Mesendoderm (in vitro differentiated cells): ENCODE measurements around the gene PDZD2.

Source experiments
- DNase-seq: peaks from one replicate; pipeline ENCODE4 v3.0.0; 2013
- H2AK5ac ChIP-seq: 2 replicates; pipeline ENCODE4 v1.6.1; 2013; ENCODE audit warnings: low read length, inconsistent platforms
- H2BK120ac ChIP-seq: 2 replicates; pipeline ENCODE4 v1.6.1; 2013; ENCODE audit warnings: low read depth, mild to moderate bottlenecking, low read length, moderate library complexity, mixed read lengths
- H2BK15ac ChIP-seq: replicated peaks from 2 replicates; pipeline ENCODE4 v1.6.1; 2013; ENCODE audit warnings: low read depth, mild to moderate bottlenecking, moderate library complexity
- H2BK5ac ChIP-seq: 2 replicates; pipeline ENCODE4 v1.6.1; 2013; ENCODE audit warnings: low read length, inconsistent platforms
- H3K18ac ChIP-seq: 2 replicates; pipeline ENCODE4 v1.6.1; 2013; ENCODE audit warnings: mild to moderate bottlenecking, low read length, mixed read lengths
- H3K23ac ChIP-seq: one replicate; pipeline ENCODE4 v1.6.1; 2013; ENCODE audit warnings: low read length
- H3K27ac ChIP-seq: 2 replicates; pipeline ENCODE4 v1.5.1; 2013; ENCODE audit warnings: low read depth, mild to moderate bottlenecking, inconsistent platforms, low read length, moderate library complexity
- H3K27me3 ChIP-seq: 2 replicates; pipeline ENCODE4 v1.6.1; 2013; ENCODE audit warnings: low read length, control low read depth, mild to moderate bottlenecking, inconsistent platforms; ENCODE audit not compliant: insufficient read depth, poor library complexity
- H3K36me3 ChIP-seq: 2 replicates; pipeline ENCODE4 v1.6.1; 2013; ENCODE audit warnings: low read length, inconsistent platforms; ENCODE audit not compliant: control insufficient read depth, insufficient read depth
- H3K4ac ChIP-seq: one replicate; pipeline ENCODE4 v1.6.1; 2013; ENCODE audit warnings: low read depth, mild to moderate bottlenecking, low read length, moderate library complexity
- H3K4me1 ChIP-seq: 2 replicates; pipeline ENCODE4 v1.6.1; 2013; ENCODE audit warnings: low read depth, low read length, inconsistent platforms; ENCODE audit not compliant: control insufficient read depth
- H3K4me2 ChIP-seq: 2 replicates; pipeline ENCODE4 v1.6.1; 2013; ENCODE audit warnings: low read length
- H3K4me3 ChIP-seq: 2 replicates; pipeline ENCODE4 v1.5.1; 2013; ENCODE audit warnings: mild to moderate bottlenecking, low read length
- H3K56ac ChIP-seq: one replicate; pipeline ENCODE4 v1.6.1; 2013; ENCODE audit warnings: low read length
- H3K79me1 ChIP-seq: 2 replicates; pipeline ENCODE4 v1.6.1; 2013; ENCODE audit warnings: low read length, inconsistent platforms
- H3K79me2 ChIP-seq: 2 replicates; pipeline ENCODE4 v1.6.1; 2013; ENCODE audit warnings: mild to moderate bottlenecking, low read length; ENCODE audit not compliant: control insufficient read depth, insufficient read depth
- H3K9ac ChIP-seq: 2 replicates; pipeline ENCODE4 v1.6.1; 2013; ENCODE audit warnings: low read length, inconsistent platforms
- H4K5ac ChIP-seq: one replicate; pipeline ENCODE4 v1.6.1; 2013; ENCODE audit warnings: low read length
- H4K8ac ChIP-seq: one replicate; pipeline ENCODE4 v1.6.1; 2013; ENCODE audit warnings: low read depth, mild to moderate bottlenecking, control low read depth, low read length, moderate library complexity
- WGBS: extraction: QIAGEN DNeasy Blood & Tissue Kit; methylation state at CpG from one replicate; pipeline ENCODE4 v1.1.7; 2013; ENCODE audit warnings: low lambda C conversion rate, missing lambda C conversion rate; ENCODE audit not compliant: insufficient coverage; ENCODE audit errors: extremely low coverage; 5-methylcytosine and 5-hydroxymethylcytosine counted together

PDZD2 gene

DNA sequence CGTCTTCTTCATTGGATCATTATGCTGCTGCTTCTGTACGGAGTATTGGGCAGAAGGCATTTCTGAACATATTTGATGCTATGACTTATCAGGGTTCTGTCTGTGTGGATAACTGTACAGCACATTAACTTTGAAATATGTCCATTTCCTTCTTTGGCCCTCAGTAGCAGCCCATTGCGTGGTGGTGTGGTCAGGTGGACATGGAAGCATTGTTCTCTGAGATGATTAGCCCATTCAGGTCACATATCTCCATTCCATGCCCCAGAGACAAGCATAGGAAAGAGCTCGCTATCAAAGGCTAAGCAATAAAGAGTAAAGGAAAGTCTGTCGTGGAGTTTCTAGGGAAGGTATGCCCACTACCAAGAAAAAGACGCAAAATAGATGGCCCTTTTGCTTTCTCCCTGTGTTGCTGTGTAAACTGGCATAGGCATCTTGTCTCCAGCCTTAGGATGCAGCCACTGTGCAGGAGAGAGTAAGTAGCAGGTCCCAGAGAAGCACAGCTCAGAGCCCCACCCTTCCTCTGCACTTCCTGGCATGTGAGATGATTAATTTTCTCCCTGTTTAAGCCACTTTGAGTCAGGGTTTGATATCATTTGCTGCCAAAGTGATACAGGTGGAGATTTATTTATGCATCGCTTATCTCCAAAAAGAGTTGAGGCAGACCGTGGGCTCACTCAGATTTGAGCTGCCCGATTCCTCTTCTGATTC, 221.9 kb downstream of the PDZD2 start:
- Histone ChIP-seq H3K4me2 (no peak overlapping the region), H3K23ac (no peak overlapping the region), H3K79me2 (no peaks in the 10 kb centered on the region), H2BK5ac (no peak overlapping the region), H3K79me1 (no peaks in the 10 kb centered on the region), H3K27ac (no peak overlapping the region), H3K56ac (no peak overlapping the region), H3K18ac (no peak overlapping the region), H3K4ac (no peak overlapping the region), H2BK120ac (no peak overlapping the region), H4K8ac (no peak overlapping the region), H3K36me3 (no peaks in the 10 kb centered on the region), H3K9ac (no peak overlapping the region), H2AK5ac (no peak overlapping the region), H2BK15ac (no peak overlapping the region), H3K4me3 (no peak overlapping the region), H3K4me1 (peaks cover 1% of the 10 kb centered on the region), H3K27me3 (no peaks in the 10 kb centered on the region), H4K5ac (no peak overlapping the region)
- DNase-seq: no peak
- WGBS: no CpG with 5 or more reads among the region's 9 CpGs

DNA sequence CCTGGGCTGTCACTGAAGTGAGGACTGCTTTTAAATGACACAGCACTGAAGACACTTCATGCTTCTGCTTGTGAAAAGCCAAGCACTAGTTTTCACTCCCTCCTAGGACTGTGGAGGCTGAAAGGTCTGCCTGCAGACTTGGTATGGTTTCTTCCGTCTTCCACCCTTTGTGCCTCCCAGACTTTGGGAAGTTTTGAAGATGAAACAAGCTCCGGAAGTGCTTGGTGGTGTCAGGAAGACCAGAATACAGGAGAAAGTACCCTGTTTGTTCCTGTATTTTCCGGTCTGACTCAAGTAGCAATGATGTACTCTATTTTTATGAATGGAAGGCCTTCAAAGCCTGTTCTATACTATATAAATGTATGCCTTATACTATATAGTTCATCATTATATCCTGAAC, 222.7 kb downstream of the PDZD2 start:
- Histone ChIP-seq H3K79me2 (no peaks in the 10 kb centered on the region), H2BK120ac (no peak overlapping the region), H2AK5ac (no peak overlapping the region), H3K9ac (no peak overlapping the region), H2BK5ac (no peak overlapping the region), H4K5ac (no peak overlapping the region), H3K18ac (peak overlapping the region; percentile 23), H3K36me3 (no peaks in the 10 kb centered on the region), H3K23ac (no peak overlapping the region), H3K27me3 (no peaks in the 10 kb centered on the region), H4K8ac (no peak overlapping the region), H3K4me1 (peaks cover under 1% of the 10 kb centered on the region), H3K4ac (no peak overlapping the region), H3K79me1 (no peaks in the 10 kb centered on the region), H3K4me3 (no peak overlapping the region), H3K27ac (no peak overlapping the region), H2BK15ac (no peak overlapping the region), H3K4me2 (no peak overlapping the region), H3K56ac (no peak overlapping the region)
- no CpG with 5 or more reads among the region's 3 CpGs for WGBS
- DNase-seq: no peak

DNA sequence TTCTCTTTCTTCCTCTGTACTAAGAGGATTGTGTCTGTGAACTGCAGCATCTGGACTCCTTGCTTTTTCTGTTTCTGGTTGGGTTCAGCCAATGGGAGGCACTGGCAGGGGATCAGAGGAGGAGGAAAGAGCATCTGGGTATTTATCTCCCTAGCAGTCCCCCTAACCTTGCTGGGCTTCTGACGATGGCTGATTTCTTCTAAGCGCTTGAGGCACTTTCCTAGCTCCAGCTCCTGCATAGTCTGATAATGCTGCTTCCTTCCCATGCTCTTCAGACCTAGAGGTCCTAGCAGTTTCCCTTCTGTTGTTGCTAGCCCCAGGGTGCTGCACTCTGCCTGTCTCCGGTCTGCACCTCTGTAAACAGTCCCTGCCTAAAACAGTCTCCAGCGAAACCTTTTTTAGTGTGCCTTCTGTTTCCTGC, 225.1 kb downstream of the PDZD2 start:
- H3K79me1 ChIP-seq: no peaks in the 10 kb centered on the region
- no peak overlapping the region for H3K27ac ChIP-seq
- H4K8ac ChIP-seq: no peak overlapping the region
- H2BK15ac ChIP-seq: no peak overlapping the region
- DNase-seq: peak; percentile 52
- no peak overlapping the region for H3K23ac ChIP-seq
- no peak overlapping the region for H2BK120ac ChIP-seq
- no peak overlapping the region for H3K4me2 ChIP-seq
- H3K4me1 ChIP-seq: no peaks in the 10 kb centered on the region
- no peak overlapping the region for H4K5ac ChIP-seq
- H2BK5ac ChIP-seq: no peak overlapping the region
- H2AK5ac ChIP-seq: no peak overlapping the region
- H3K4ac ChIP-seq: no peak overlapping the region
- no peak overlapping the region for H3K18ac ChIP-seq
- H3K4me3 ChIP-seq: no peak overlapping the region
- H3K27me3 ChIP-seq: no peaks in the 10 kb centered on the region
- no peaks in the 10 kb centered on the region for H3K79me2 ChIP-seq
- no peak overlapping the region for H3K9ac ChIP-seq
- no peak overlapping the region for H3K56ac ChIP-seq
- no peaks in the 10 kb centered on the region for H3K36me3 ChIP-seq
- WGBS: no CpG with 5 or more reads among the region's 4 CpGs

DNA sequence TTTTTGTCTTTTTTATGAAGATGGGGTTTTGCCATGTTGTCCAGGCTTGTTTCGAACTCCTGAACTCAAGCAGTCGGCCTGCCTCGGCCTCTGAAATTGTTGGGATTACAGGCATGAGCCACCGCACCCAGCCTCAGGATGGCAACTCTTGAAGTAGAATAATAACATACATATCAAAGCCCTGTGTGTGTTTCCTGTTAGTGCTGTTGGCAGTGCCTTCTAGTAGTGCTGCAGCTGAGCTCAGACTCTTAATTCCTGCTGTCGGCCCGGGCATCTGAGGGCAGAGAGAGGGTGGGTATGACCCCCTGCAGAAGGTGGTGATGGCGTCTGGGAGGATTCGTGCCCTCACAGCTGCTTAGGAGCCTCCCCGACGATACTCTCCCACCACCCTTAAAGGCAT, 227.2 kb downstream of the PDZD2 start:
- no peak overlapping the region for H2BK15ac ChIP-seq
- no peak overlapping the region for H4K8ac ChIP-seq
- DNase-seq: no peak
- no peaks in the 10 kb centered on the region for H3K79me1 ChIP-seq
- H3K4me1 ChIP-seq: no peaks in the 10 kb centered on the region
- no CpG with 5 or more reads among the region's 10 CpGs for WGBS
- H3K23ac ChIP-seq: no peak overlapping the region
- no peak overlapping the region for H3K18ac ChIP-seq
- H3K36me3 ChIP-seq: no peaks in the 10 kb centered on the region
- H3K4me3 ChIP-seq: no peak overlapping the region
- H3K4ac ChIP-seq: no peak overlapping the region
- no peak overlapping the region for H4K5ac ChIP-seq
- no peak overlapping the region for H2AK5ac ChIP-seq
- H2BK5ac ChIP-seq: no peak overlapping the region
- H3K27ac ChIP-seq: no peak overlapping the region
- no peak overlapping the region for H3K4me2 ChIP-seq
- no peak overlapping the region for H3K56ac ChIP-seq
- no peaks in the 10 kb centered on the region for H3K27me3 ChIP-seq
- H3K9ac ChIP-seq: no peak overlapping the region
- H2BK120ac ChIP-seq: no peak overlapping the region
- H3K79me2 ChIP-seq: no peaks in the 10 kb centered on the region

DNA sequence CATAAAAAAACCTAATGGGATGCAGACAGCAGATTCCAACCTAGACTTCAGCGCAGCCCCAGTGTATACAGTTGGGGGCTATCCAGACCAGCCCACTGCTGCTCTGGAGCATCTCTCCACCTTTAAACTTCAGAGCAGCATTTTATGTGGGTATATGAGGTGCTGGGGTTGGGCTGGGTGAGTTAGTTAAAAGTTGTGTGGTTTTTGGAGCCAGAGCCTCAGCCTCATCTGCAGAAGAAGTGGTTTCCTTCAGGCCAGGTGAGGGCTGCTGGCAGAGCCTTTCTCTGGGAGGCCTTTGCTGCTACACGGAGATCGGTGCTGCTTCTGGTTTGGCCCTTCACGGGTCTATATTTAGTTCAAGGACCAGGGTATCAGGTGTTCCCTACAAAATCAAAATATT, 228.3 kb downstream of the PDZD2 start:
- no peak overlapping the region for H3K4me3 ChIP-seq
- no peak overlapping the region for H3K4ac ChIP-seq
- no peak overlapping the region for H3K23ac ChIP-seq
- H3K36me3 ChIP-seq: no peaks in the 10 kb centered on the region
- no peaks in the 10 kb centered on the region for H3K79me1 ChIP-seq
- no peak overlapping the region for H2BK120ac ChIP-seq
- no peaks in the 10 kb centered on the region for H3K4me1 ChIP-seq
- H3K56ac ChIP-seq: no peak overlapping the region
- no peak for DNase-seq
- H4K5ac ChIP-seq: no peak overlapping the region
- H2BK15ac ChIP-seq: no peak overlapping the region
- no peak overlapping the region for H3K18ac ChIP-seq
- H3K27me3 ChIP-seq: no peaks in the 10 kb centered on the region
- no peak overlapping the region for H3K9ac ChIP-seq
- H3K27ac ChIP-seq: no peak overlapping the region
- H2AK5ac ChIP-seq: no peak overlapping the region
- no peak overlapping the region for H2BK5ac ChIP-seq
- WGBS: no CpG with 5 or more reads among the region's 4 CpGs
- no peak overlapping the region for H4K8ac ChIP-seq
- H3K4me2 ChIP-seq: no peak overlapping the region
- H3K79me2 ChIP-seq: no peaks in the 10 kb centered on the region

DNA sequence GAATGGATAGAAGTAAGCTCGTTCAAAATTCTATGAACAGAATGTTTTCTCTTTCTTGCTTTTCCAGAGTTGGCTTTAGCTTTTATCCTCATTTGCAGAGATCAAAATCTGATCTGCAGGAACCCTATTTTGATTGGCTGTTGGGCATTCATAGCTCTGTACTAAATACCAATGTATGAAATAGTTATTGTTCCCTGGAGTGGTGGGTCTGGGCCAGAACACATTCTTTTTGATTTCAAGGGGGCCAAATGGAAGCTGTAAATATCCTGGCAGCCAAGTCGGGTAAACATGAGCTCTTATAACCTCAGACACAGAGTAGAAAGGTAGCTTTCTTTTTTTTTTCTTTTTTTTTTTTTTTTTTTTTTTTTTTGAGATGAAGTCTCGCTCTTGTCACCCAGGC, 241.5 kb downstream of the PDZD2 start:
- no peak for DNase-seq
- Histone ChIP-seq H2AK5ac (no peak overlapping the region), H3K4me3 (no peak overlapping the region), H3K4ac (no peak overlapping the region), H2BK15ac (no peak overlapping the region), H3K18ac (no peak overlapping the region), H3K79me2 (no peaks in the 10 kb centered on the region), H3K36me3 (no peaks in the 10 kb centered on the region), H2BK5ac (no peak overlapping the region), H3K27me3 (no peaks in the 10 kb centered on the region), H4K5ac (no peak overlapping the region), H2BK120ac (no peak overlapping the region), H3K79me1 (no peaks in the 10 kb centered on the region), H3K9ac (no peak overlapping the region), H3K4me2 (no peak overlapping the region), H3K23ac (no peak overlapping the region), H3K4me1 (no peaks in the 10 kb centered on the region), H3K56ac (no peak overlapping the region), H3K27ac (no peak overlapping the region), H4K8ac (no peak overlapping the region)
- no CpG with 5 or more reads among the region's 3 CpGs for WGBS
